Common myeloid progenitor, CD34-positive (primary cell): Measurements from ENCODE around the gene CRADD.

Experiments used
- CTCF ChIA-PET: fragments of 350-600 bp; sonication (Branson Sonifier 250); formaldehyde crosslinking; loops from one replicate; lab custom pipeline; 2021; ENCODE audit warnings: antibody characterized with exemption; lab: Charles Lee
- POLR2A ChIA-PET: fragments of 350-600 bp; sonication (Branson Sonifier 250); formaldehyde crosslinking; loops from one replicate; lab custom pipeline; 2021; ENCODE audit warnings: antibody characterized with exemption; lab: Charles Lee
- DNase-seq, 3 donors: peaks; one replicate each; pipeline versions ENCODE4 v3.0.0 to v3.0.0-alpha.2; 2013
- H3K27ac ChIP-seq, 2 experiments: 1 replicate in 1 of 2; 2 replicates in 1 of 2; pipeline ENCODE4 v1.7.0; 2013; ENCODE audit warnings: inconsistent platforms in 2 of 2, low read length in 2 of 2, mild to moderate bottlenecking in 2 of 2, low read depth in 1 of 2, moderate library complexity in 1 of 2; ENCODE audit not compliant: severe bottlenecking in 2 of 2, insufficient read depth in 1 of 2, poor library complexity in 1 of 2
- H3K27me3 ChIP-seq, 5 experiments: replicated peaks in 2 of 5; 1 replicate in 3 of 5; 2 replicates in 2 of 5; pipeline versions ENCODE4 v1.6.1 to v1.7.0; 2013; ENCODE audit warnings: low read length in 4 of 5, mild to moderate bottlenecking in 2 of 5, moderate library complexity in 2 of 5, inconsistent platforms in 1 of 5; ENCODE audit not compliant: insufficient read depth in 5 of 5, control insufficient read depth in 4 of 5
- H3K36me3 ChIP-seq, 4 experiments: 1 replicate in 2 of 4; 2 replicates in 2 of 4; pipeline versions ENCODE4 v1.6.1 to v1.7.0; 2013; ENCODE audit warnings: low read length in 3 of 4, control low read depth in 1 of 4, mild to moderate bottlenecking in 1 of 4; ENCODE audit not compliant: control insufficient read depth in 4 of 4, insufficient read depth in 4 of 4
- H3K4me1 ChIP-seq, 4 experiments: 1 replicate in 3 of 4; 2 replicates in 1 of 4; pipeline versions ENCODE4 v1.6.1 to v1.7.1; 2013; ENCODE audit warnings: low read length in 3 of 4, mild to moderate bottlenecking in 3 of 4, control low read depth in 1 of 4, inconsistent platforms in 1 of 4, moderate library complexity in 1 of 4; ENCODE audit not compliant: control insufficient read depth in 4 of 4, insufficient read depth in 4 of 4; ENCODE audit errors: control extremely low read depth in 1 of 4
- H3K4me3 ChIP-seq, 7 experiments: 1 replicate in 4 of 7; 2 replicates in 3 of 7; pipeline versions ENCODE4 v1.5.1 to v1.7.0; 2013; ENCODE audit warnings: mild to moderate bottlenecking in 7 of 7, low read length in 6 of 7, moderate library complexity in 6 of 7, inconsistent platforms in 2 of 7, low read depth in 2 of 7, control low read depth in 1 of 7; ENCODE audit not compliant: insufficient read depth in 4 of 7, control insufficient read depth in 1 of 7; ENCODE audit errors: extremely low read depth in 1 of 7
- H3K9me3 ChIP-seq, 5 experiments: 1 replicate in 4 of 5; 2 replicates in 1 of 5; pipeline versions ENCODE4 v1.6.1 to v1.7.1; 2013; ENCODE audit warnings: low read length in 4 of 5, mild to moderate bottlenecking in 2 of 5, inconsistent platforms in 1 of 5, low read depth in 1 of 5, moderate library complexity in 1 of 5; ENCODE audit not compliant: control insufficient read depth in 4 of 5, insufficient read depth in 2 of 5; ENCODE audit errors: control extremely low read depth in 1 of 5
- WGBS: methylation state at CpG from one replicate; pipeline ENCODE4 v1.1.5; 2013; ENCODE audit not compliant: insufficient coverage; 5-methylcytosine and 5-hydroxymethylcytosine counted together

The CRADD gene

DNA sequence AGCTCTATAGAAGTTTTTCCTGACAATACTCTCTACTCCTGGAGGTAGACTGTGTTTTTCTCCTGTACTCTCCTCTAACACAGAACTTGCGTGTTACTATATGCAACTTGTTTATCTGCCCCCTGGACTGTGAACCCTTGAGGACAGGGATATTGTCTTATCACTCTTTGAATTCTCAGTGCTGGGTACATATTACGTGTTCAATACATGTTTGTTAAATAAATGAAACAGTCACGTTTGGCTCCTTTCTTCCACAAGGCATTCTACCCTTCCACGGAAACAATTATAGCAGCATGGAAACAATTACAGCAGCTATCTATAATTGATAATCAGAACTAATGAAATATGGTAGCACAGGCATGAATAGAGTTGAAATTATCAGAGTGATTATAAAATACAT is 50.7 kb downstream of the CRADD start:
- CTCF ChIA-PET = interaction anchor here (1.6 to 1.7 kb wide), 2 partner anchors 34 to 49 kb away, joined by 4 read pairs; no protein-coding TSS in a partner anchor
- H3K4me3 ChIP-seq = no peak overlapping the region
- no peak for DNase-seq
- H3K27ac ChIP-seq = no peak overlapping the region
- no CpG with 5 or more reads among the region's 4 CpGs for WGBS
- H3K9me3 ChIP-seq = peaks cover 0 to 1% (median 0%) of the 10 kb centered on the region in 5 experiments
- POLR2A ChIA-PET = no interaction called here
- H3K4me1 ChIP-seq = peaks cover 0 to 9% (median 4%) of the 10 kb centered on the region in 4 experiments
- H3K27me3 ChIP-seq = no peaks in the 10 kb centered on the region
- H3K36me3 ChIP-seq = no peaks in the 10 kb centered on the region

DNA sequence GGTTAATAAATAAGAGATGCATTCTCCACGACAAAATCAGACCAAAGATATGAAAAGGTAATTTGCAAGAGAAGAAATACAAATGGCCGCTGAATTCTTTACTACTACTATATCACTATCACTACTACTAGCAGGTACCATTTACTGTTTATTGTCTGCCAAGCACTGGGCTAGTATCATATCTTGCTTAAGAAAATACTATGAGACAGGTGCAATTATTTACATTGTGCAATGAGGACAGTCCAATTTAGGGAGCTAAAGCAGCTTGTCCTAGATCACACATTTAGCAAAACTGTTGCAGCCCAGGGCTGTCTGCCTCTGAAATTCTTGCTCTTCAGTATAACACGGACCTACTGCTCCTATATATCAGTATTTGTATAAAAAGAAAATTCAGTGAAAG is 52.8 kb downstream of the CRADD start:
- Histone ChIP-seq H3K27ac (no peak overlapping the region), H3K4me1 (peaks cover 0 to 12% (median 8%) of the 10 kb centered on the region in 4 experiments), H3K9me3 (no peaks in the 10 kb centered on the region), H3K36me3 (no peaks in the 10 kb centered on the region), H3K27me3 (no peaks in the 10 kb centered on the region), H3K4me3 (no peak overlapping the region)
- no peak for DNase-seq
- ChIA-PET POLR2A (interaction anchor here (0.7 kb wide), 1 partner anchor 42 kb away, joined by 4 read pairs; no protein-coding TSS in a partner anchor), CTCF (interaction anchor here (1.1 kb wide), 1 partner anchor 12 kb away, joined by 4 read pairs; no protein-coding TSS in a partner anchor)
- WGBS = 100% methylated on average over 2 of the region's 3 CpGs

DNA sequence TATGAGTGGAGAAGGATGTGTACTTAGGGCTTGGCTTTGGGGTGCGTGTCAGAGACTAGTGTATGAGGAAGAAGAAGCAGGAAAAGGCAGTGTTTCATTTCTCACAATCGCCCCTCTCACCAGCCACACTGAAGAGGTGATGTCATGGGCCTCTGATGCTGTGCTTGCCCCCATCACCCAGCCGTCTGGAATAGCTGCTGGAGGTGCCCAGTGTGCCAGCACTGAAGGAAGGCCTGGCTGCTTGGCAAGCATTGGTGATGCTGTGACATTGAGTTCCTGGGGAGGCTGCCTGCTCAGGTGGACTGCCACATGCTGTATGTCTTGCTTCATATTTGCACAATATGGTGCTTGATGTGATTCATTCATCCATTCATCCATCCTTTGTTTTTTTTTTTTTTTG is 56.2 kb downstream of the CRADD start:
- no peaks in the 10 kb centered on the region for H3K9me3 ChIP-seq
- peaks cover 0 to 27% (median 16%) of the 10 kb centered on the region in 4 experiments for H3K4me1 ChIP-seq
- ChIA-PET CTCF (interaction anchor here (1.0 to 1.2 kb wide), 3 partner anchors 9 to 10 kb away, joined by 3 to 4 read pairs (median 3); no protein-coding TSS in a partner anchor), POLR2A (no interaction called here)
- 42% methylated on average over 2 of the region's 3 CpGs for WGBS
- peak in 2 of 3 donors; percentile 65 to 71 for DNase-seq
- no peak overlapping the region for H3K4me3 ChIP-seq
- H3K27ac ChIP-seq = no peak overlapping the region
- H3K36me3 ChIP-seq = no peaks in the 10 kb centered on the region
- no peaks in the 10 kb centered on the region for H3K27me3 ChIP-seq

DNA sequence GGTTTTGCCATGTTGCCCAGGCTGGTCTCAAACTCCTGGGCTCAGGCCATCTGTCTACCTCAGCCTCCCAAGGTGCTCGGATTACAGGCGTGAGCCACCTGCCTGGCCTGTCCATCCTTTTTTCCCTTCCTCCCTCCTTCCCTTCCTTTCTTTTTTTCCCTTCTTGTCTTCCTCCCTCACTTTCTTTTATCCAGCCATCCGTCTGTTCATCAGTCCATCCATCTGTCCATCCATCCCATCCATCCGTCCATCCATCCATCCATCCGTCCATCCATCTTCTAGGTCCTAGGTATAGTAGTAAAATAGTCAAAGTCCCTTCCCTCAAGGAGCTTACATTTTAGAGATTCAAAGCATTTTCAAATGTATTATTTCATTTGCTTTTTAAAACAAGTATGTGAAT is 56.8 kb downstream of the CRADD start:
- POLR2A ChIA-PET = interaction anchor here (0.7 kb wide), 1 partner anchor 165 kb away, joined by 4 read pairs; no protein-coding TSS in a partner anchor
- Histone ChIP-seq H3K27ac (no peak overlapping the region), H3K36me3 (no peaks in the 10 kb centered on the region), H3K27me3 (no peaks in the 10 kb centered on the region), H3K4me3 (no peak overlapping the region), H3K4me1 (peaks cover 1 to 32% (median 21%) of the 10 kb centered on the region in 4 experiments), H3K9me3 (no peaks in the 10 kb centered on the region)
- 100% methylated on average over 5 of the region's 5 CpGs for WGBS
- DNase-seq = no peak
- CTCF ChIA-PET = interaction anchor here (0.8 to 1.8 kb wide), 2 partner anchors 10 to 231 kb away, joined by 4 read pairs; no protein-coding TSS in a partner anchor

DNA sequence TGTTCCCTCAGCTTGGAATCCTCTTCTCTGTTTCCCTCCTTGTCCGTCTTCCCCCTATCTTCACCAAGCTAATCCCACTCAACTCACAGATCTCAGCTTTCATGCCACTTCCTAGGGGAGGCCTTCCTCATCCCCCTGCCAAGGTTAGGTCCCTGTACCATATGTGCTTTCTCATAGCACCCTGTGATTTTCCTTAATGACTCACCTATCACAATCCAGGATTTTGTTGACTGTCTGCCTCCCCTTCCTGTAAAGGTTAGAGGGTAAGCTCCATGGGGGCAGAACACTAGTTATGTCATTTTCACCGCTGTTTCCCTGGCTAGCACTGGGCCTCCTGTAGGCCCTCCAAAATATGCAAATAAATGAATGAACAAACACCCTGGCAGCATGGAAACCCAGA is 57.6 kb downstream of the CRADD start:
- WGBS = 100% methylated on average over 2 of the region's 2 CpGs
- H3K27ac ChIP-seq = no peak overlapping the region
- H3K4me1 ChIP-seq = peaks cover 6 to 40% (median 23%) of the 10 kb centered on the region in 4 experiments
- DNase-seq = no peak
- no peaks in the 10 kb centered on the region for H3K36me3 ChIP-seq
- POLR2A ChIA-PET = no interaction called here
- H3K4me3 ChIP-seq = no peak overlapping the region
- H3K27me3 ChIP-seq = no peaks in the 10 kb centered on the region
- CTCF ChIA-PET = interaction anchor here (0.8 to 2.2 kb wide), 5 partner anchors 10 to 366 kb away, joined by 3 to 7 read pairs (median 4); no protein-coding TSS in a partner anchor
- H3K9me3 ChIP-seq = no peaks in the 10 kb centered on the region

DNA sequence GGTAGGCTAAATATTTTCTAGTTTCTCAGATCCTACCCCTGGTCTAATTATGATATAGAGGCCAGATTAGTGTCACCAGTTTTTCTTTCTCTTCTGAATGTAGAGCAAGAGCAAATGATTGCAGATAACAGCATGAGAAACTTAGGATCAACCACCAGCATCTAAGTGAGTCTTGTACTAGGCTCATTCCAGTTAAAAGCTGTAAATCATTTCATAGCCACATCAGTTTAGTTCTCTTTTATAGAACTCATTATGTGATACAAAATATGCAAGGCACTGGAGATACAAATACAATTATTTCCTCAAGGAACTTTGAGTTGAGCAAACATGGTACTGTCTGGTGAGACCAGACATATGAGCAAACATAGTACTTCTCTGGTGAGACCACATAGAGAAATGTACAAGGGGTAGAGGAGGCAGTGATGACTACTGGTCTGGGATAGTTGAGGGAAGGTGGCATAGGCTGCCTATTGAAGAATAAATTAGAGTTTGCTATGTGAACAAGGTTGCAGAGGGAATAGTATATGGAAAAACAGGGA is 59.5 kb downstream of the CRADD start:
- POLR2A ChIA-PET = no interaction called here
- CTCF ChIA-PET = interaction anchor here (0.9 to 2.0 kb wide), 6 partner anchors 10 to 365 kb away, joined by 3 to 10 read pairs (median 4); partner anchors contain the start of gene SOCS2
- H3K4me3 ChIP-seq = no peak overlapping the region
- no peaks in the 10 kb centered on the region for H3K9me3 ChIP-seq
- peaks cover 11 to 54% (median 33%) of the 10 kb centered on the region in 4 experiments for H3K4me1 ChIP-seq
- H3K27me3 ChIP-seq = no peaks in the 10 kb centered on the region
- no peak overlapping the region for H3K27ac ChIP-seq
- H3K36me3 ChIP-seq = no peaks in the 10 kb centered on the region
- DNase-seq = no peak
